BE2C (cell line): ENCODE measurements around the gene NUP205.

Source experiments
- DNase-seq: peaks from one replicate; pipeline ENCODE4 v3.0.0-alpha.2; 2020
- H3K27me3 ChIP-seq: fragments of 250-450 bp; sonication (Bioruptor Pico); 2 replicates; pipeline ENCODE4 v1.5.1; 2020; ENCODE audit warnings: mild to moderate bottlenecking
- H3K36me3 ChIP-seq: fragments of 250-450 bp; sonication (Bioruptor Pico); 2 replicates; pipeline ENCODE4 v1.5.1; 2020; ENCODE audit warnings: mild to moderate bottlenecking
- H3K4me1 ChIP-seq: fragments of 250-450 bp; sonication (Bioruptor Pico); 2 replicates; pipeline ENCODE4 v1.5.1; 2020
- H3K4me3 ChIP-seq: 2 replicates; pipeline ENCODE4 v1.5.1; 2011; ENCODE audit warnings: low read depth, low read length
- H3K9me3 ChIP-seq: fragments of 250-450 bp; sonication (Bioruptor Pico); 2 replicates; pipeline ENCODE4 v1.5.1; 2020
- TF ChIP-seq, protein P1 (sequence below): IDR thresholded peaks from 2 replicates; pipeline ENCODE4 v1.5.1; 2012; ENCODE audit warnings: mild to moderate bottlenecking, low read depth, low read length

NUP205 gene

DNA sequence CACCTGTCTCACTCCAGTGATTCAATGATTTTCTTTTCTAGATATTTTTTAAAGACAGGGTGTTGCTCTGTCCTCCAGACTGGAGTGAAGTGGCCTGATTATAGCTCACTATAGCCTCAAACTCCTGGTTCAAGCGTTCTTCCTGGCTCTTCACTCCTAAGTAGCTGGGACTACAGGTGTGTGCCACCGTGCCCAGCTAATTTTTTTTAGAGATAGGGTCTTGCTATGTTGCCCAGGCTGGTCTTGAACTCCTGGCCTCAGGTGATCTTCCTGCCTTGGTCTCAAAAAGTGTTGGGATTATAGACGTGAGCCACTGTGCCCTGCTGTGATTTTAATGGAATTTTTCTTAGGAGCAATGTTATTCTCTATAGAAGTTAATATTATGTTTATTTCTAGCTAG, 14.1 kb downstream of the NUP205 start:
- Histone ChIP-seq H3K9me3 (no peaks in the 10 kb centered on the region), H3K36me3 (peaks cover 43% of the 10 kb centered on the region), H3K4me1 (peaks cover 2% of the 10 kb centered on the region; the same call in 1 of the 2 replicates), H3K4me3 (no peak overlapping the region), H3K27me3 (no peaks in the 10 kb centered on the region)
- TF ChIP-seq, protein P1, sequence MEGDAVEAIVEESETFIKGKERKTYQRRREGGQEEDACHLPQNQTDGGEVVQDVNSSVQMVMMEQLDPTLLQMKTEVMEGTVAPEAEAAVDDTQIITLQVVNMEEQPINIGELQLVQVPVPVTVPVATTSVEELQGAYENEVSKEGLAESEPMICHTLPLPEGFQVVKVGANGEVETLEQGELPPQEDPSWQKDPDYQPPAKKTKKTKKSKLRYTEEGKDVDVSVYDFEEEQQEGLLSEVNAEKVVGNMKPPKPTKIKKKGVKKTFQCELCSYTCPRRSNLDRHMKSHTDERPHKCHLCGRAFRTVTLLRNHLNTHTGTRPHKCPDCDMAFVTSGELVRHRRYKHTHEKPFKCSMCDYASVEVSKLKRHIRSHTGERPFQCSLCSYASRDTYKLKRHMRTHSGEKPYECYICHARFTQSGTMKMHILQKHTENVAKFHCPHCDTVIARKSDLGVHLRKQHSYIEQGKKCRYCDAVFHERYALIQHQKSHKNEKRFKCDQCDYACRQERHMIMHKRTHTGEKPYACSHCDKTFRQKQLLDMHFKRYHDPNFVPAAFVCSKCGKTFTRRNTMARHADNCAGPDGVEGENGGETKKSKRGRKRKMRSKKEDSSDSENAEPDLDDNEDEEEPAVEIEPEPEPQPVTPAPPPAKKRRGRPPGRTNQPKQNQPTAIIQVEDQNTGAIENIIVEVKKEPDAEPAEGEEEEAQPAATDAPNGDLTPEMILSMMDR = no peak
- no peak for DNase-seq

DNA sequence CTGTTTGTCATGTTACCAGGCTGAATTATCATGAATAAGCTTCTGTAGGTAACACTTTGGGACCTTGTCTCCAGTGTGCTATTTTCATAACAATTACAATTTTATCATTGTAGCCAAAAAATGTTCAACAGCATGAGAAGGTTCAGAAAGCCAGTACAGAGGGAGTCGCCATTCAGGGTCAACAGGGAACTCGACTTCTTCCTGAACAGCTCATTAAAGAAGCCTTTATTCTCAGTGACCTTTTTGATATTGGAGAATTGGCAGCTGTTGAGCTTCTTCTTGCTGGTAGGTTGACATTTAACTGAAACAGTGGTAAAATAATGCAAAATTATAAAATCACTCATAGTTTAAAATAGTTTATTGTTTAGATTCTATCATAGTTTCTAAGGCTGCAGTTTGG, 15.8 kb downstream of the NUP205 start:
- Histone ChIP-seq H3K4me1 (no peaks in the 10 kb centered on the region), H3K27me3 (no peaks in the 10 kb centered on the region), H3K36me3 (peaks cover 60% of the 10 kb centered on the region), H3K4me3 (no peak overlapping the region), H3K9me3 (no peaks in the 10 kb centered on the region)
- DNase-seq = no peak
- TF ChIP-seq, protein P1 = no peak

DNA sequence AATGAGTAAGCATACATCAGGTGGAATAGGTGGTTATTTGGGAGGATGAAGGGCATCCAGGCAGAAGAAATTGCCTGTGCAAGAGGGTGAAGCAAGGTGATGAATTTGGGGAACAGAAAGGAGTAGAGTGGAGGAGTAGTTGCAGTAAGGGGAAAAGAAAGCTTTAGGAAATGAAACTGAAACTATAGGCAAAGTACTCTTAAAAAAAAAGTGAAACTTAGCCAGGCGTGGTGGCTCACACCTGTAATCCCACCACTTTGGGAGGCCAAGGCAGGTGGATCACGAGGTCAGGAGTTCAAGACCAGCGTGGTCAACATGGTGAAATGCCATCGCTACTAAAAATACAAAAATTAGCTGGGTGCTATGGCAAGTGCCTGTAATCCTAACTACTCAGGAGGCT, 17.6 kb downstream of the NUP205 start:
- no peak for DNase-seq
- H3K4me3 ChIP-seq = no peak overlapping the region
- TF ChIP-seq, protein P1 = no peak
- no peaks in the 10 kb centered on the region for H3K9me3 ChIP-seq
- no peaks in the 10 kb centered on the region for H3K4me1 ChIP-seq
- peaks cover 78% of the 10 kb centered on the region for H3K36me3 ChIP-seq
- no peaks in the 10 kb centered on the region for H3K27me3 ChIP-seq

DNA sequence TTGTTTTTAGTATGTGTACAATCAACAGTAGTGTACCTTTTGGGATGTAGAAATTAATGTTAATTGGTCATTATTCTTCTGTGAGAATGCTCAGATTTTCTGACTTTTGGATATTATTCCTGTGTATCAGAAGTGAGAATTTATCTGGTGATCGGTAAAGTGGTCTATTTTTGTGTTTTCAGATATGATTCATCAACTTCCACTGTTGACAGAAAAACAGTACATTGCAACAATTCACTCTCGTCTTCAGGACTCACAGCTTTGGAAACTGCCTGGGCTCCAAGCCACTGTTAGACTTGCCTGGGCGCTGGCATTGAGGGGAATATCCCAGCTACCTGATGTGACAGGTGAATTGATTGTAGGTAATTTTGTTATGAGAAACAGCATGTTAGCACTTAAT, 20.9 kb downstream of the NUP205 start:
- H3K4me1 ChIP-seq = no peaks in the 10 kb centered on the region
- no peaks in the 10 kb centered on the region for H3K27me3 ChIP-seq
- H3K36me3 ChIP-seq = peaks cover 68% of the 10 kb centered on the region
- H3K4me3 ChIP-seq = no peak overlapping the region
- TF ChIP-seq, protein P1 = no peak
- no peak for DNase-seq
- no peaks in the 10 kb centered on the region; the same call in 1 of the 2 replicates for H3K9me3 ChIP-seq

DNA sequence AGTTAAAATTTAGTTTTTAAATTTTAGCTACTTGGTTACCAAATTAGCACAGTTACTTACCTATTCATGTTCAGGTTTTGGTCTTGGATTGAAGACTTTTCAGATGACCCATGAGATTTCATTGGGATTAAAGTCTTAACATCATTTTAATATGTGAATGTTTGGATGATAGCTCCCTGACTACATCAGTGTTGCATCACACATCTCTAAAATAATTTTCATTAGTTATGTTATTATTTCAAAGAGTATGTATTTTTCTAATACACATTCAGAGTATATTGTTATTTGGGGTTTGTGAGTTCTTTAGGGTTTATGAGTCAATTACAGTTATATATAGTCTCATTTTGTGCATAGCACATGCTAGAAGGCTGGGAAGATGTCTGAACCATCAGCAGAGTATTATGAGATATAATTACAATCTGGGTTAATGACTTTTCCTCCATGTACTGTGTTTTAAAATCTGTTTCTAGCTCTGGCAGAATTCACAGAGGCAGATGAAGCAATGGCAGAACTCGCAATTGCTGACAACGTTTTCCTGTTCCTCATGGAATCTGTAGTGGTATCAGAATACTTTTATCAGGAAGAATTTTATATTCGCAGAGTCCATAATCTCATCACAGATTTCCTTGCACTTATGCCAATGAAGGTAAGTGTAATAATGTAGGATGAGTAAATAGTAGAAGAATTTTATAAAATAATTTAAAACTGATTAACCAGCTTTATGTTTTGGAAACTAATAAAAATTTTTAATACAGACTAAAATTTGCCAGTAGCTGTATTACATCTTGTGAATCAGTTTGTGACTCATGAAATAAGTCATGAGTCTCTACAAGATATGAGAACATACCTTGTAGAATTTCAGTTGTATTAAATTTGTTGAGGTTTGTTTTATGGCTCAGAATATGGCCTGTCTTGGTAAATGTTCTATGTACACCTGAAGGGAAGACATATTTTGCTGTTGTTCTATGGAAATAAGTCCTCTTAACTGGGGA, 26.9 kb downstream of the NUP205 start:
- no peak overlapping the region for H3K4me3 ChIP-seq
- DNase-seq = no peak
- no peaks in the 10 kb centered on the region for H3K4me1 ChIP-seq
- H3K36me3 ChIP-seq = peaks cover 64% of the 10 kb centered on the region
- TF ChIP-seq, protein P1 = no peak
- H3K27me3 ChIP-seq = no peaks in the 10 kb centered on the region
- H3K9me3 ChIP-seq = no peaks in the 10 kb centered on the region; the same call in 1 of the 2 replicates
